ENCODE results near the gene AXDND1.
"Not testable (repeated sequence)": the region's sequence is repeated elsewhere in the genome, so short reads cannot be mapped to it uniquely, and the experiment has no call there.

AXDND1 gene

GRCh38 chr1:179369751-179370341, 4.1 kb downstream of the AXDND1 start:
- peak; percentile 83 for DNase-seq (ENCODE audit: low read depth)

- no peak for DNase-seq (ENCODE audit: low read depth)
These were observed 6.4 kb downstream of the AXDND1 start for GRCh38 chr1:179372160-179372559.

GRCh38 chr1:179376223-179376622, 10.5 kb downstream of the AXDND1 start:
- DNase-seq (ENCODE audit: low read depth): no peak

GRCh38 chr1:179380299-179380698, 14.5 kb downstream of the AXDND1 start:
- peak; percentile 42 for DNase-seq (ENCODE audit: low read depth)

- no peak for DNase-seq (ENCODE audit: low read depth)
These were observed 18.3 kb downstream of the AXDND1 start for GRCh38 chr1:179384027-179384426.

- DNase-seq (ENCODE audit: low read depth): no peak
These were observed 19.7 kb downstream of the AXDND1 start for GRCh38 chr1:179385510-179385909.

- DNase-seq (ENCODE audit: low read depth): no peak
These were observed 27.9 kb downstream of the AXDND1 start for GRCh38 chr1:179393721-179394120.

- DNase-seq (ENCODE audit: low read depth): not testable (repeated sequence)
These were observed 33.6 kb downstream of the AXDND1 start for GRCh38 chr1:179399399-179399798.

DNA sequence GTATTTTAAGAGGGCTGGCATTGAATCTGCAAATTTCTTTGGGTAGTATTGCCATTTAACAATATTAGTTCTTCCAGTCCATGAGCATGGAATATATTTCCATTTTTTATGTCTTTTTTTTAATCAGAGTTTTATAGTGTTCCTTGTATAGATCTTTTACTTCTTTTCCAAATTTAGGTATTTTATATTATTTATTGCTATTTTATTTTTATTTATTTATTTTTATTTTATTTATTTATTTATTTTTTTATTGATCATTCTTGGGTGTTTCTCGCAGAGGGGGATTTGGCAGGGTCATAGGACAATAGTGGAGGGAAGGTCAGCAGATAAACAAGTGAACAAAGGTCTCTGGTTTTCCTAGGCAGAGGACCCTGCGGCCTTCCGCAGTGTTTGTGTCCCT, 52.0 kb downstream of the AXDND1 start:
- not testable (repeated sequence) for DNase-seq (ENCODE audit: low read depth)

DNA sequence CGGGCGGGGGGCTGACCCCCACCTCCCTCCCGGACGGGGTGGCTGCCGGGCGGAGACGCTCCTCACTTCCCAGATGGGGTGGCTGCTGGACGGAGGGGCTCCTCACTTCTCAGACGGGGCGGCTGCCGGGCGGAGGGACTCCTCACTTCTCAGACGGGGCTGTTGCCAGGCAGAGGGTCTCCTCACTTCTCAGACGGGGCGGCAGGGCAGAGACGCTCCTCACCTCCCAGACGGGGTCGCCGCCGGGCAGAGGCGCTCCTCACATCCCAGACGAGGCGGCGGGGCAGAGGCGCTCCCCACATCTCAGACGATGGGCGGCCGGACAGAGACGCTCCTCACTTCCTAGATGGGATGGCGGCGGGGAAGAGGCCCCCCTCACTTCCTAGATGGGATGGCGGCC, 52.9 kb downstream of the AXDND1 start:
- not testable (repeated sequence) for DNase-seq (ENCODE audit: low read depth)

DNA sequence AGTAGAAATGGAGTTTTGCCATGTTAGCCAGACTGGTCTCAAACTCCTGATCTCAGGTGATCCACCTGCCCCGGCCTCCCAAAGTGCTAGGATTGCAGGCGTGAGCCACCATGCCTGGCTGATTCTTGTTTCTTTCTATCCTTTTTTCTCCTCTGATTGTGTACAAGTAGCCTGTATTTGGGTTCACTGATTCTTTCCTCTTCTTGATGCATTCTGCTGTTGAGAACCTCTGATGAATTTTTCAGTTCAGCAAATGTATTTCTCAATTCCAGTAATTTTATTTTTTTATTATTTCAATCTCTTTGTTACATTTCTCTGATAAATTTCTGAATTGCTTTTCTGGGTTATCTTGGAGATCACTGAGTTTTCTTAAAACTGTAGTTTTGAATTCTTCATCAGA, 58.8 kb downstream of the AXDND1 start:
- DNase-seq (ENCODE audit: low read depth): no peak

GRCh38 chr1:179425186-179425585, 59.4 kb downstream of the AXDND1 start:
- no peak for DNase-seq (ENCODE audit: low read depth)

- DNase-seq (ENCODE audit: low read depth): no peak
These were observed 71.4 kb downstream of the AXDND1 start for GRCh38 chr1:179437171-179437570.

DNA sequence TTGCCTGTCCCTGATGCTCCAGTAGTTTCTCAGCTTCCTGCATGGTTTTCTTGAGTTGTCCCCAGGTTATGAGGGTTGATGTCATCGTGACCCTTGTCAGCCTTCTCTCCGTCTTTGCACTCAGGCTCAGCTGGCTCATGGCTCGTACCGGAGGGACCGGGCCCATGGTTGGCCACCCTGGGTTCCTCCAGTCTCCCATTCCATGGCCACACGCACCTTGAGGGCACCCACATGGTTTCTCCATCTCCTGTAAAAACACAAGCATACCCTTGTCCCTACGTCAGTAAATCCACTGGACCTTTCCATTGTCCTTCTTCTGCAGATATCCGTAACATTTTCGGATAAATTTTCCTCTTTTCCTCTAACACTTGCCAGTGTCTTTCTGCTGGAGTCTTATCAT, 73.9 kb downstream of the AXDND1 start:
- DNase-seq (ENCODE audit: low read depth): not testable (repeated sequence)

DNA sequence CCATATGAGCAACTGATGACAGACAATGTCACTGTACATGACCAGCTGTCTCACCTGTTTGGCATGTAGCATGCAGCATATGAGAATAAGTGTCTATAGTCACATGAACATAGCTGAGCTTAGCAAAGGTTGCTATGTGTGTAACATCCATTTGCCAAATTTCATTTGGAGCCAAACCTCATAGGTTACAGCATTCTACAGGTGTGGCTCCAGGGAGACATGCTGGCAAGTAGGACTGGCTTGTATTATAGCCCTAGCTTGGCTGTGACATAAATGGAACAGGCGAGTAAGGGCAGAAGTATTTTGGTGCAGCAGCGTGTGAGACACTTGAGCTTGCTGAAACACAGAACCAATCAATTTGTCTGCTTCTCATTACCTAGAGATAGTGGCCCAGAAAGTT, 74.5 kb downstream of the AXDND1 start:
- not testable (repeated sequence) for DNase-seq (ENCODE audit: low read depth)

GRCh38 chr1:179440971-179441370, 75.2 kb downstream of the AXDND1 start:
- no peak for DNase-seq (ENCODE audit: low read depth)

- DNase-seq (ENCODE audit: low read depth): no peak
These were observed 75.7 kb downstream of the AXDND1 start for GRCh38 chr1:179441501-179441900.

DNA sequence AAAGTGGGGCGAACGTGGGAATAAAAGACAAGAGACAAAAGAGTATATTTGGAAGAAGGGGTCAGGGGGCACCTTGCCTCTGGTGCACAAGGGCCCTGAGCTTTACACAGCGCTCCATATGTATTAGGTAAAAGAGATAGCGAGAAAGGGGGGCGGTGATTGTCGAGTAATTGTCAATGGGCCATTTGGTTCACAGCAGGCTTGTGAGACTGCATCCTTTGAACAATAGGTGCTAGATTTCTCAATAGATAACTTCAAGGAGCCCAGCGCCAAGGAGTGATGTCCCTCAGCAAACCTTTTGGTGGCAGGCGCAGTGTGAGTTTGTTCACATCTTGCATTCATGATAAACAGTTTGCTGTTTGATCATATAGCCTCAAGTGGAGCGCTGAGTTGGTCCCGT, 77.1 kb downstream of the AXDND1 start:
- DNase-seq (ENCODE audit: low read depth): not testable (repeated sequence)

DNA sequence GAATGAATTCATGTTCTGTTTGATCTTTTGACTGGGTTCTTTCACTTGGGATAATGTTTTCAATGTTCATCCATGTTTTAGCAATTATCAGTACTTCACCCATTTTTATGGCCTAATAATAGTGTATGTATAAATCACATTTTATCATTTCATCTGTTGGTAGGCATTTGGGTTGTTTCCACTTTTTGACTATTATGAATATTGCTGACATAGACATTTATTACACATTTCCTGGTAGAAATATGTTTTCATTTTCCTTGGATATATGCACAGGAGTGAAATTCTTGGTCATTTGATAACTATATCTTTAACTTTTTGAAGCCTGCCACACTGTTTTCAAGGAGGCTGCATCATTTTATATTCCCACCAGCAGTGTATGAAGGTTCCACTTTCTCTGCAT, 79.8 kb downstream of the AXDND1 start:
- DNase-seq (ENCODE audit: low read depth): no peak

- peak; percentile 37 for DNase-seq (ENCODE audit: low read depth)
These were observed 81.7 kb downstream of the AXDND1 start for GRCh38 chr1:179447489-179447888.

DNA sequence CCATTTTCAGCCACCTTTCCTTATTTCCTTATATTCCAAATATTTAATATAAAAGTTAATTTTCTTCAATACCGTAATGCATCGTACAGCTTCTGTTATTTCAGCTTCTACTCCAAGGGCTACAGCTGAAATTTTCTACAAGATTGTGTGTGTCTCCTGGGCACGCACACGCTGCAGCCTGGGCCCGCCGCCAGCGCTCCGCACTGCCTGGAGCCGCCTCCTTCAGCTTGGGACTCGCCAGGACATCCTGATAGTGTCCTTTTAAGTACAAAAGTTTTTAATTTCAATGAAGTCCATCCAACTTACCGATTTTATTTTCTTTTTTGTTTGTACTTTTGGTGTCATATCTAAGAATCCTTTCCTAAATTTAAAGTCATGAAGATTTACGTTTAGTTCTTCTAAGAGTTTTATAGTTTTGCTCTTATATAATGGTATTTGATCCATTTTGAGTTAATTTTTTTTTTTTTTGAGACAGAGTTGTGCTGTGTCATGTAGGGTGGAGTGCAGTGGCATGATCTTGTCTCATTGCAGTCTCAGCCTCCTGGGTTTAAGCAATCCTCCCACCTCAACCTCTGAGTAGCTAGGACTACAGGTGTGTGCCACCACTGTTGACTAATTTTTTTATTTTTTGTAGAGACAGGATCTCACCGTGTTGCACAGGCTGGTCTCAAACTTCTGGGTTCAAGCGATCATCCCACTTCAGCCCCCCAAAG, 82.8 kb downstream of the AXDND1 start:
- DNase-seq (ENCODE audit: low read depth): no peak

GRCh38 chr1:179459606-179460206, 93.9 kb downstream of the AXDND1 start:
- DNase-seq (ENCODE audit: low read depth): not testable (repeated sequence)

GRCh38 chr1:179465661-179466060, 99.9 kb downstream of the AXDND1 start:
- DNase-seq (ENCODE audit: low read depth): not testable (repeated sequence)
